ENCODE results near the gene SYTL3. TPM values are rescaled to one million over a fixed set of nuclear protein-coding genes. Genes with fewer than 3 reads are reported as not detected.

SYTL3 gene
- total RNA-seq, 2 experiments from 2014 or later: 163 to 180 TPM

DNA sequence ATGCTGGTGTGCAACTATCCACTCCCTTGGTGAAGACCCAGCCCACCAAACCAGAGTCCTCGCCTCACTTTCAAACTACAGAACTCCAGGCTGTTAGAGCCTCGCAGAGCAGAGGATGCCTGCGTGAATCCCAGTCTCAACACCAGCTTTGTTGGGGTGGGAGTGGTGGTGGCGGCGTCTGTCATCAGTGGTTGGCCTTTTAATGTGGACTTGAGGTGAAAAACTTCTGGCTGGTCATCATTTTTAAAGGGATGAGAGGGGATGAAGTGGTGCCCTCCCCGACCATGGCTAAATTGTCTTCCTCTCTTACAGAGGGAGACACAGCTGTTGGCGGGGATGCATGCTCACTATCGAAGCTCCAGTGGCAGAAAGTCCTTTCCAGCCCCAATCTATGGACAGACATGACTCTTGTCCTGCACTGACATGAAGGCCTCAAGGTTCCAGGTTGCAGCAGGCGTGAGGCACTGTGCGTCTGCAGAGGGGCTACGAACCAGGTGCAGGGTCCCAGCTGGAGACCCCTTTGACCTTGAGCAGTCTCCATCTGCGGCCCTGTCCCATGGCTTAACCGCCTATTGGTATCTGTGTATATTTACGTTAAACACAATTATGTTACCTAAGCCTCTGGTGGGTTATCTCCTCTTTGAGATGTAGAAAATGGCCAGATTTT is 114.5 kb downstream of the SYTL3 start:
- Mint-ChIP-seq H3K9me3 (ENCODE audit: low read depth) (no peaks in the 10 kb centered on the region), H3K27me3 (no peaks in the 10 kb centered on the region), H3K4me1 (no peaks in the 10 kb centered on the region), H3K36me3 (ENCODE audit: low read depth) (peaks cover 78% of the 10 kb centered on the region), H3K4me3 (peak overlapping the region; percentile 19), H3K27ac (peak overlapping the region; percentile 35)
- ChIA-PET CTCF (no interaction called here), POLR2A (interaction anchor here (1.9 kb wide), 1 partner anchor 8 kb away, joined by 4 read pairs; no protein-coding TSS in a partner anchor)
- ATAC-seq (no peak), DNase-seq (no peak)
- intact Hi-C loops (cut with DNase I, micrococcal nuclease): loop anchor here in 1 of 2 experiments (10.0 kb wide), 1 partner anchor 370 kb away; no protein-coding TSS in a partner anchor

- H3K9me3 Mint-ChIP-seq (ENCODE audit: low read depth): no peaks in the 10 kb centered on the region
- H3K4me1 Mint-ChIP-seq: no peaks in the 10 kb centered on the region
- H3K4me3 Mint-ChIP-seq: peak overlapping the region; percentile 19
- H3K27me3 Mint-ChIP-seq: no peaks in the 10 kb centered on the region
- peaks cover 80% of the 10 kb centered on the region for H3K36me3 Mint-ChIP-seq (ENCODE audit: low read depth)
- POLR2A ChIA-PET: no interaction called here
- intact Hi-C loops (cut with DNase I, micrococcal nuclease): loop anchor here in 1 of 2 experiments (5.0 to 10.0 kb wide), 2 partner anchors 207 to 370 kb away; no protein-coding TSS in a partner anchor
- peak overlapping the region; percentile 35 for H3K27ac Mint-ChIP-seq
- CTCF ChIA-PET: interaction anchor here (0.5 to 1.1 kb wide), 3 partner anchors 42 to 551 kb away, joined by 3 read pairs; no protein-coding TSS in a partner anchor
- DNase-seq (no peak), ATAC-seq (no peak)
Measured at GRCh38 chr6:158764926-158765325, 115.1 kb downstream of the SYTL3 start.

GRCh38 chr6:158765499-158766068 is 115.7 kb downstream of the SYTL3 start:
- Mint-ChIP-seq H3K36me3 (ENCODE audit: low read depth) (peaks cover 82% of the 10 kb centered on the region), H3K4me1 (peaks cover 3% of the 10 kb centered on the region), H3K4me3 (peak overlapping the region; percentile 19), H3K27ac (no peak overlapping the region), H3K9me3 (ENCODE audit: low read depth) (no peaks in the 10 kb centered on the region), H3K27me3 (no peaks in the 10 kb centered on the region)
- POLR2A ChIA-PET: interaction anchor here (0.7 kb wide), 1 partner anchor 104 kb away, joined by 3 read pairs; no protein-coding TSS in a partner anchor
- intact Hi-C loops (cut with DNase I, micrococcal nuclease): loop anchor here in 1 of 2 experiments (5.0 to 10.0 kb wide), 2 partner anchors 207 to 369 kb away; no protein-coding TSS in a partner anchor
- DNase-seq: no peak
- CTCF ChIA-PET: interaction anchor here (0.5 to 1.1 kb wide), 3 partner anchors 42 to 552 kb away, joined by 3 read pairs; no protein-coding TSS in a partner anchor
- no peak for ATAC-seq

DNA sequence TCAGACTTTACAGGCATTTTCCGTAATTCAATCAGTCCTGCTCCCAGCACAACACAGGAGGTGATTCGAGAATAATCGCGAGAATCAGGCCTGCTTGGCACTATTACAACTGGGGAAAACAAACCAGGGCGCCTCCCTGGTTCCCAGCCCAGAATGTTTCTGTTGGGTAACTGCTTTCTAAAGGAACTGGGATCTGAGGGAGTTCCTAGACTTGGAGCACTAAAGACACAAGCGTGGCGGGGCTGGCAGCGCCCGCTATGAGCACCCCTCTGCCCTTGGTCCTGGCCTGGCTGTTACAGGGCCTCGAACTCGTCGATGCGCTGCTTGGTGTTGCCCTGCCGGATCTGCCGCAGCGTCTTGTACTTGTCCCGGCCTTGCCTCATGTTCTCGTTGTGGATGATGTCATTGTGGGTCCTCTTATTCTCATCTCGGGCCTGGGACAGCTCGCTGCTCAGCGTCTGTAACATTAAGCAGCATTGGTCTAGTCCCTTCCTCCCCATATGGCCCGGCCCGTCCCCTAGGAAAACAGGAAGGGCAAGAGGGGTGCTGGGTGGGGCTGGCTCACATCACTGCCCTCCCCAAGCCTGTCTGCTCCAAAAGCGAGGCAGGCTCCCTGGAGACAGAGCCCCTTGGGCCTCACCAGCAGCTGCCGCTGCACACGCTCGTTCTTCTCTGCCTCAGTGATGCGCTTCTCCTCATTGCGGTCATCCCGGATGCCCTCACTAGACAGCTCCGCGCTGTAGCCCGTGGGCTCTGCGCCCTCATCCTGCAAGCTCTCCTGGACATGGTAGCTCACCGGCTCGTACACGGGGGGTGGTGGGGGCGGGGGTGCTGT is 117.0 kb downstream of the SYTL3 start:
- intact Hi-C loops (cut with DNase I, micrococcal nuclease): loop anchor here in 1 of 2 experiments (5.0 to 10.0 kb wide), 2 partner anchors 205 to 368 kb away; no protein-coding TSS in a partner anchor
- ATAC-seq: peak; percentile 5
- Mint-ChIP-seq H3K27ac (peak overlapping the region; percentile 22), H3K4me3 (peak overlapping the region; percentile 23), H3K4me1 (peaks cover 15% of the 10 kb centered on the region), H3K9me3 (ENCODE audit: low read depth) (no peaks in the 10 kb centered on the region), H3K27me3 (no peaks in the 10 kb centered on the region), H3K36me3 (ENCODE audit: low read depth) (peaks cover 86% of the 10 kb centered on the region)
- POLR2A ChIA-PET: no interaction called here
- CTCF ChIA-PET: no interaction called here
- DNase-seq: no peak

DNA sequence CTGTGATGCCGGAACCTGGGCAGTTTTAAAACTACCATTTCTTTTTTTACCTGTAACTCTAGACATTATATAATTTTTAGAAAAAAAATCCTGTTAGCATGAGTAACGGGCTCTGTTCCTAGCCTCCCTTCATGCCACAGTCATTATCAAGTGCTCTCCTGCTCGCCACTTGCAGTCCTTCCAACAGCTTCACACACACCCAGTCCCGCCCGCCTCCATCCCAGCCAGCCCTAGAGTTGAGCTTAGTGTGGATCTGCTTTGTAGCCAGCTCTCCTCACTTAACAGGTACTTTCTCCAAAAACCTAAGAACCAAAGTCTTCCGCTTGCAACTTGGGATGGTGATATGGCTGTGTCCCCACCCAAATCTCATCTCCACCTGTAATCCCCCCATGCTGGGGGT is 117.9 kb downstream of the SYTL3 start:
- peak overlapping the region; percentile 22 for H3K4me3 Mint-ChIP-seq
- peaks cover 84% of the 10 kb centered on the region for H3K36me3 Mint-ChIP-seq (ENCODE audit: low read depth)
- H3K27me3 Mint-ChIP-seq: no peaks in the 10 kb centered on the region
- H3K9me3 Mint-ChIP-seq (ENCODE audit: low read depth): no peaks in the 10 kb centered on the region
- POLR2A ChIA-PET: no interaction called here
- DNase-seq (no peak), ATAC-seq (no peak)
- H3K4me1 Mint-ChIP-seq: peaks cover 24% of the 10 kb centered on the region
- intact Hi-C loops (cut with DNase I, micrococcal nuclease): loop anchor here in 1 of 2 experiments (5.0 to 10.0 kb wide), 2 partner anchors 205 to 367 kb away; no protein-coding TSS in a partner anchor
- H3K27ac Mint-ChIP-seq: peak overlapping the region; percentile 76
- CTCF ChIA-PET: no interaction called here

GRCh38 chr6:158768436-158768835 is 118.6 kb downstream of the SYTL3 start:
- H3K36me3 Mint-ChIP-seq (ENCODE audit: low read depth): peaks cover 85% of the 10 kb centered on the region
- DNase-seq (no peak), ATAC-seq (no peak)
- H3K9me3 Mint-ChIP-seq (ENCODE audit: low read depth): no peaks in the 10 kb centered on the region
- no peak overlapping the region for H3K4me3 Mint-ChIP-seq
- peak overlapping the region; percentile 76 for H3K27ac Mint-ChIP-seq
- H3K27me3 Mint-ChIP-seq: no peaks in the 10 kb centered on the region
- CTCF ChIA-PET: interaction anchor here (0.9 kb wide), 1 partner anchor 193 kb away, joined by 3 read pairs; no protein-coding TSS in a partner anchor
- POLR2A ChIA-PET: interaction anchor here (0.6 to 0.7 kb wide), 2 partner anchors 12 to 111 kb away, joined by 4 to 5 read pairs; no protein-coding TSS in a partner anchor
- intact Hi-C loops (cut with DNase I, micrococcal nuclease): loop anchor here in 1 of 2 experiments (5.0 to 10.0 kb wide), 2 partner anchors 204 to 366 kb away; no protein-coding TSS in a partner anchor
- peaks cover 31% of the 10 kb centered on the region for H3K4me1 Mint-ChIP-seq

DNA sequence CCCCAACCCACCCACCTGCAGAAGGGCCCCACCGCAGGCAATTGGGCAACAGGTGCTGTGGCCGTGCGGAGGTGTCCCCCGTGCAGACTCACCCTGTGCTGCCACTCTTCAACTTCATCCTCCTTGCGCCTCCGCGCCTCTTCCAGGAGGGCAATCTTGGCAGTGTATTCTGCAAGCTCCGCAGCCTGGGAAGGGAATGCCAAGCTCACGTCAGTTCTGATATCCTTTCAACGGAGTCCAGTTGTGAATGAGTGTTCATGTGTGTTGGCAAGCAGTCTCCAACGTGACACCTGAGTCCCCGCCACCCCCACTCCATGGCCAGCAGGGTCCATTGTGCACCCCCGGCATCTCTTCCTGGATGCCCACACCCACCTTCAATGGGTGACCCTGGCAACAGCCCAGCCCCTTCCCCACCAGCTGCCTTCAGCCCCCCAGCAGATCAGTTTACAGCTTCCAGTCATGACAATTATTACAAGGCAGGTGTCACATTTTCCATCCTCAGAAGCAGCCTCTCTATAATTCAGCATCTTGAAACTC is 119.4 kb downstream of the SYTL3 start:
- ChIA-PET CTCF (interaction anchor here (0.6 to 1.4 kb wide), 4 partner anchors 12 to 201 kb away, joined by 3 to 5 read pairs (median 4); no protein-coding TSS in a partner anchor), POLR2A (interaction anchor here (0.6 to 0.7 kb wide), 2 partner anchors 11 to 111 kb away, joined by 4 to 5 read pairs; no protein-coding TSS in a partner anchor)
- H3K4me3 Mint-ChIP-seq: no peak overlapping the region
- peak overlapping the region; percentile 28 for H3K27ac Mint-ChIP-seq
- H3K27me3 Mint-ChIP-seq: no peaks in the 10 kb centered on the region
- H3K36me3 Mint-ChIP-seq (ENCODE audit: low read depth): peaks cover 83% of the 10 kb centered on the region
- peaks cover 40% of the 10 kb centered on the region for H3K4me1 Mint-ChIP-seq
- no peak for DNase-seq
- intact Hi-C loops (cut with DNase I, micrococcal nuclease): loop anchor here in 1 of 2 experiments (5.0 to 10.0 kb wide), 2 partner anchors 203 to 365 kb away; no protein-coding TSS in a partner anchor
- no peaks in the 10 kb centered on the region for H3K9me3 Mint-ChIP-seq (ENCODE audit: low read depth)
- no peak for ATAC-seq

DNA sequence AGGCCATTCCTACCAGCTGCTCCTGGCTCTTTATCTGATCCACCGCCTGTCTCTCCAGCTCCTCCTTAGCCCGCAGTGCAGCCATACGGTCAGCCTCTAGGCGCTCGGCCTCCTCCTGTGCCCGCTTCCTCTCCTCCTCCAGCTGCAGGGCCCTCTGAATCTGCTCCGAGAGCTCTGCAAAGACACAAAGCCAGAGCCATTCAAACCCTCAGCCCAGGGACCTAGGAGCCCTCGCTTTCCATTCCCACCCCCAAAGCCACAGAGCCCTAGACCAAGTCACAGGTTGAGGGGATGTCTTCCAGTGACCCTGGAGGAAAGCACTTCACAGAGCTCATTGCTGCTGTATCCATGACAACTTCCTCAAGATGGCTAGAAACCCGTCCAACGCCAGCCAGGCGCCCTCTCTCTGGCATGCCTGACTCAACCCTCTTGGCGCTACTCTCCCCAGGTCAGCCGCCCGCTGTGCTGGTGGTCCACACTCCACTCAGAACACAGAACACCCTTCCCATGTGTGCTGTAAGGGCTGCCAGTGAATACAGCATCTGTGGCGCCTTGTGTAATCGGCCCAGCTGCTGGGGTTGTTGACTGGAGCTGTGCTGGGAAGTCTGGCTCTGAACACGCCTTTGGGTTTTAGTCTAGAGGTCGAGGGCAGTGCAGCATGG is 120.0 kb downstream of the SYTL3 start:
- ChIA-PET CTCF (interaction anchor here (0.7 to 1.4 kb wide), 3 partner anchors 12 to 201 kb away, joined by 3 to 5 read pairs (median 4); no protein-coding TSS in a partner anchor), POLR2A (no interaction called here)
- H3K36me3 Mint-ChIP-seq (ENCODE audit: low read depth): peaks cover 83% of the 10 kb centered on the region
- H3K27ac Mint-ChIP-seq: peak overlapping the region; percentile 70
- no peak for DNase-seq
- no peaks in the 10 kb centered on the region for H3K9me3 Mint-ChIP-seq (ENCODE audit: low read depth)
- H3K4me1 Mint-ChIP-seq: peaks cover 44% of the 10 kb centered on the region
- no peak overlapping the region for H3K4me3 Mint-ChIP-seq
- no peak for ATAC-seq
- no peaks in the 10 kb centered on the region for H3K27me3 Mint-ChIP-seq
- intact Hi-C loops (cut with DNase I, micrococcal nuclease): loop anchor here (2.0 to 10.0 kb wide), 3 partner anchors 202 to 365 kb away; no protein-coding TSS in a partner anchor

DNA sequence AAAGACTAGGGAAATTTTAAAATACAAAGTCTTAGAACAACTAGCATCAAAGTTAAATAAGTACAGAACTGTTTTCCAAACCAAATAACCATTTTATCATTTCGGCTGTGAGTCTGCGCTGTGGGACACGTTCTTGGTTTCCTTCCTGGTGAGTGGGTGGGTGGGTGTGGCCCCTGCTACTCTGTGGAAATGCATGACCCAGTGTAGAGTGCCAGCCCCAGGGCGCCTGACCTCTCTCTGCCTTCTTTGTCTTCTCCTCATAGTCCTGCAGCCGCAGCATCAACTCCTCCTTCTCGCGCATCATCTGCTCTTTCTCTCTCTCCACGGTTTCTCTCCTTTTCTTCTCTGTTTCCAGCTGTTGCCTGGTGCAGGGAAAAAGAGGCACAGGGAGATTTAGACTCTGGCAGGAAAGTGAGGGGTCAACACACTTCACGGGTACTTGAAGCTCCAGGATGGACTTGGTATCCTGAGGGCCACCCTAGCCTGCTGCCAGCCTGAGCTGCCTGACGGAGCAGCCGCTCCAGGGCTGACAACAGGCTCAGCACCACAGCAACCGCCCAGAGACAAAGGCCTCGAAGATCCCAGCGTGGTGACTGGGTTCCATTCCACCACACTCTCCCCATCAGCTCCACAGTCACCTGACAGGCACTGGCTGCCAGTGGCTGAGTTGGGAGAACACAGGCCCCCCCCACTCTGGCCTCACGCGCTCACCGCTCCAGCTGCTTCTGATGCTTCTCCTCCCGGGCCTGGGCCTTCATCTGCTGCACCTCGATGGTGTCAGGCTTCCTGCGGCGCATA is 120.9 kb downstream of the SYTL3 start:
- POLR2A ChIA-PET: no interaction called here

More for the DNA sequence above, 120.9 kb downstream of the SYTL3 start:
- intact Hi-C loops (cut with DNase I, micrococcal nuclease): loop anchor here in 1 of 2 experiments (2.0 kb wide), 1 partner anchor 202 kb away; no protein-coding TSS in a partner anchor
- ATAC-seq: no peak
- no peaks in the 10 kb centered on the region for H3K27me3 Mint-ChIP-seq
- H3K4me3 Mint-ChIP-seq: no peak overlapping the region
- H3K4me1 Mint-ChIP-seq: peaks cover 44% of the 10 kb centered on the region
- H3K36me3 Mint-ChIP-seq (ENCODE audit: low read depth): peaks cover 84% of the 10 kb centered on the region
- CTCF ChIA-PET: interaction anchor here (0.6 to 1.4 kb wide), 3 partner anchors 80 to 200 kb away, joined by 3 to 4 read pairs (median 3); no protein-coding TSS in a partner anchor
- DNase-seq: peak; percentile 46
- no peaks in the 10 kb centered on the region for H3K9me3 Mint-ChIP-seq (ENCODE audit: low read depth)
- H3K27ac Mint-ChIP-seq: peak overlapping the region; percentile 70
